ENCODE data around the gene PIK3R2.
A peak's percentile ranks its signal among the peaks of the same experiment; 100 is the strongest.
"Not testable (repeated sequence)": the region's sequence is repeated elsewhere in the genome, so short reads cannot be mapped to it uniquely, and the experiment has no call there.

The PIK3R2 gene

GRCh38 chr19:18152817-18153555 is at the start of gene PIK3R2:
PIK3R2 (plus strand) TSS chr19:18153163; CDS start chr19:18155880, 2,717 bp downstream.
- DNase-seq: peak; percentile 91

DNA sequence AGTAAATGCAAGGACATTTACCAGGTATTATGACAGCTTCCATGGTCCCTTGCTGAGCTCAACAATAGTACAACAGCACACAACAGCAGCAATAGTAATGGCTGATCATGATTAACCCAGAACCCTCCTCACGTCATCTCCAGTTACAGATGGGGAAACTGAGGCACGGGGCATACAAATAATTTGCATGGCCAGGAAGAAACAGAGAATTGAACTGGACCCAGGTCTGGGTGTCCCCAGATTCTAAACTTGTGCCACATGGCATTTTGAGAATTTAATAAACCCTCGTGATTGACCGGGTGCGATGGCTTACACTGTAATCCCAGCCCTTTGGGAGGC is 48.2 kb upstream of the PIK3R2 start:
- DNase-seq: no peak

GRCh38 chr19:18105259-18105658 is 47.7 kb upstream of the PIK3R2 start:
- DNase-seq: not testable (repeated sequence)

- no peak for DNase-seq
Measured at GRCh38 chr19:18107235-18107634, 45.7 kb upstream of the PIK3R2 start.

GRCh38 chr19:18108897-18109296 is 44.1 kb upstream of the PIK3R2 start:
- DNase-seq: no peak

- no peak for DNase-seq
Measured at GRCh38 chr19:18109341-18109732, 43.6 kb upstream of the PIK3R2 start.

GRCh38 chr19:18109733-18110608 is 43.0 kb upstream of the PIK3R2 start:
- DNase-seq: no peak

- no peak for DNase-seq
Measured at GRCh38 chr19:18110609-18111232, 42.2 kb upstream of the PIK3R2 start.

DNA sequence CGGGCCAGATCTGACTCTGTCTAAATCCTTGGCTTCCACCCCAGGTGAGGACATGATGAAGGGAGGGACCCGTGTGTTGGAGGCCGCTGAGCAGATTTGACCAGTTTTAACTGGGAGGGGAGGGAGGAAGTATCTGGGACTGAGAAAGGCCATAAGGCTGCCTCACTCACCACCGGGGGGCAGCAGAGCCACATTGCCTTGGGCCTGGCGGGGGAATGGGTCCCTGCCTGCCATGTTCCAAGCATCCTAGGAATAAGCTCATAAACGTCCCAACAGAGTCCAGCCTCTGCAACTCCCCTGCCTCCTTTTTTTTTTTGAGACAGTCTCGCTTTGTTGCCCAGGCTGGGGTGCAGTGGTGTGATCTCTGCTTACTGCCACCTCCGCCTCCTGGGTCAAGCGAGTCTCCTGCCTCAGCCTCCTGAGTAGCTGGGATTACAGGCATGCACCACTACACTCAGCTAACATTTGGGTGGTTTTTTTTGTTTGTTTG is 39.9 kb upstream of the PIK3R2 start:
- peak; percentile 20 for DNase-seq

- no peak for DNase-seq
Measured at GRCh38 chr19:18113827-18114226, 39.1 kb upstream of the PIK3R2 start.

DNA sequence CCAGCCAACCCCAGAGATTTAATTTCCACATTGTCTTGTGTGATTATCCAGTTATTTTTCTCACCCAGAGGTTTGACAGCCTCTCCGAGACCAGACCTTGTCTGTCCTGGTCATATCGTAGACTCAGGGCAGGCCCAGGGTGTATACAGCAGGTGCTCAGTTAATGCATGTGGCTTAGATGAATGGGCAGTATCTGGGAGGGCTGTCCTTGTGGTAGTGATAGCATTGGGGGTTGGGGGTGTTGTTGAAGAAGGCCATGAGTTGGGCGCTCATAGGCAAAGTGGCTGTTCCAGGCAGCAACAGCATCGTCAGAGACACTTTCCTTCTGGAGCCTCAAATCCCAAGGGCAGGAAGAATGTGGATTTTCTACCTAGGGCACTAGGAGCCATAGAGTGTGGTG is 38.5 kb upstream of the PIK3R2 start:
- no peak for DNase-seq

DNA sequence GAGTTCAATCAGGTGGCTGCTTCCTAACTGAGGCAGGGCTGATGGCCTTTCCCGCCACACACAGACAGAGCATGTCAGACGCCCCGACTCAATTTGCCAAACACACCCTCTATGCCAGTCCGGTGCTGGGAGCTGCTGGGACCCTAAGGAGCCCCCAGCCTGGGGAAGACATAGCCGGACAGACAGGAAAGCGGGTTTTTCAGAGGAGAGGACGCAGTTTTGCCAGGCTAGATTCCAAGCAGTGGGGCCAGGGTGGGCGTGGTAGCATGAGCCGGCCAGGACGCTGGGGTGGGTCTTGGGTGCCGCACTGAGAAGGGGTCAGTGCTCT is 35.6 kb upstream of the PIK3R2 start:
- no peak for DNase-seq

DNA sequence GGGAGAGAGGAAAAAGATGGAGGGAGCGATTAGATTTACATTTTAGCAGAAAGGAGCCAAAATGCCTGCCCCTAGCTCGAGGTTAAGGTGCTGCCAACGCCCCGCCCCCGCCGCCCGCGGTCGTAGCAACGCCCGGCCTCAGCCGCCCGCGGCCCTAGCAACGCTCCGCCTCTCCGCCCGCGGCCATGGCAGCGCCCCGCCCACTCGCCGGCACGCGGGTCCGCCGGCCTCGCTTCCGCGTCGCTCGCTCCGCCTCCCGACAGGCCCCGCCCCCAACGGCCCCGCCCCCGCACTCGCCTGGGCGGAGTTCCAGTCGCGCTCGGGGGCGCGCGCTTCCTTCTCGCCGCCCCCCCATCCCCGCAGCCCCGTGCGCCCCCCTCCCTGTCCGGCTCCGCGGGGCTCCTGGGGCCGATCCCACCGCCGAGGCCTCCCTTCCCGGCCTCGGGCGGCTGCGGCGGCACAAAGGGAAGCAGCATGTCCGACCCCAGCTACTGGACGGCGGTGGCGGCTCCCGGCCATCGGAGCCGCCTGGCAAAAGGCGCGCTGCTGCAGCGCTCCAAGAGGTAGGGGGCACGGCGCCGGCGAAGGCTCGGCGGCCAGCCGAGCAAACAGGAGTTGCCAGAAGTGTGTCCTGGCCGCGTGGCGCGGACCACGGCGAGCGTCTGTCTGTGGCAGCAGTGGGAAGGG is 35.1 kb upstream of the PIK3R2 start:
- DNase-seq: peak; percentile 41

DNA sequence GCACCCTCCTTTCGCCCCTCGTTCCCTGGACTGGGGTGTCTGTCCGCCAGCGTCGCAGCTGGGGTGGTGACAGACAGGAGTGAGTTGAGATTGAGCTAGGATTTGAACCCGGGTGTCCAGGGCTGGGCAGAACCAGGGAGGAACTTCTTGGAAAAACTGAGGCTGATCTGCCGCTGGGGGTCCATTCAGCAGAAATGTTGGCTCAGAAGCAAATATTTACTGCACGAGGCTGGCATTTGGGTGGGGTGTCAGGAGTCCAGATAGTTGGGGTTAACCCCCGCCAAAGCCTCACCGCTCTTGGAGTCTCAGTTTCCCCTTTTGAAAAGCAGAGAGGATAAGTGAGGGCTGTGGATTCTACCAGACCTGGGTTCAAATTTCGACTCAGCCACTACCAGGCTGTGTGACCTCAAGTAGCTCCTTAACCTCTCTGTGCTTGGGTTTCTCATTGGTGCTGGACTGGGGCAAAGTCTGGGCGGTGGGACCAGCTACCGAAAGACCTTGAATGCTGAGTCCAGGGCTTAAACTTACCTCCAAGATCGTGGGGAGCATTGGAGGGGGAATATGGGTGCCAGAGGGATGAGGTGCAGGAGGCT is 34.4 kb upstream of the PIK3R2 start:
- DNase-seq: no peak

DNA sequence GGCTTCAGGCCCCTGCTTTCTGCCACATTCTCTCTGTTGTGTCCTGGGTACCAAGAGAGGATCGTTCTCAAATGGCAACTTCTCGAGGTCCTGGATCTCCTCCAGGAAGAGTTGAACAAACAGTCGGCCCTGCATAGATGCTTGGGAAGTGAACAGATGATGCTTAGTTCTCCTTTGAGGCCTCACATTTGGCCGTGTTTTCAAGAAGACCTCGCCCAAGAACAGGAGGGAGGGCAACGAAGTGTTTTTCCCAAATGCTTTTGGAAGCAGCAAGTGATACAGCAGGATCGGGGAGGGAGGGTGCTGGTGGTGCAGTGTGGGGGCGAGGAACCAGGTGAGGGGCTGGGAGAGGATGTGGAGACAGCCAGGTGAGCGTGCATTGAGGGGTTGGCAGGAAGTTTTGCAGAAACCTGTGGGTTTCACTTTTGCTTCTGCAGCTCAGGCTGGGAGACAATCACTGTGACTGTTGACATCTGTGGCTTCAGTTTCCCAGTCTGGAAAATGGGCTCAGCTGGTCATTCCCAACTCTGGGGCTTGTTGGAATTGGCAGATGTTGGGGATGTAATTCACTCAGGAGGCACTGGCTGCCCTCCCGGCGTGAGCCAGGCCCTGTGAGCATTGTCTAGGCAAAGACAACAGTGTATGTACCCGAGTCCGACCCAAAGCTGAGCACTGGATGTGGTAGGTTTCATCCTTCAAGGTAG is 33.8 kb upstream of the PIK3R2 start:
- no peak for DNase-seq

- DNase-seq: no peak
Measured at GRCh38 chr19:18119717-18120105, 33.3 kb upstream of the PIK3R2 start.

GRCh38 chr19:18120127-18120526 is 32.8 kb upstream of the PIK3R2 start:
- DNase-seq: no peak

GRCh38 chr19:18121166-18121565 is 31.8 kb upstream of the PIK3R2 start:
- no peak for DNase-seq

GRCh38 chr19:18122424-18122823 is 30.5 kb upstream of the PIK3R2 start:
- DNase-seq: no peak

DNA sequence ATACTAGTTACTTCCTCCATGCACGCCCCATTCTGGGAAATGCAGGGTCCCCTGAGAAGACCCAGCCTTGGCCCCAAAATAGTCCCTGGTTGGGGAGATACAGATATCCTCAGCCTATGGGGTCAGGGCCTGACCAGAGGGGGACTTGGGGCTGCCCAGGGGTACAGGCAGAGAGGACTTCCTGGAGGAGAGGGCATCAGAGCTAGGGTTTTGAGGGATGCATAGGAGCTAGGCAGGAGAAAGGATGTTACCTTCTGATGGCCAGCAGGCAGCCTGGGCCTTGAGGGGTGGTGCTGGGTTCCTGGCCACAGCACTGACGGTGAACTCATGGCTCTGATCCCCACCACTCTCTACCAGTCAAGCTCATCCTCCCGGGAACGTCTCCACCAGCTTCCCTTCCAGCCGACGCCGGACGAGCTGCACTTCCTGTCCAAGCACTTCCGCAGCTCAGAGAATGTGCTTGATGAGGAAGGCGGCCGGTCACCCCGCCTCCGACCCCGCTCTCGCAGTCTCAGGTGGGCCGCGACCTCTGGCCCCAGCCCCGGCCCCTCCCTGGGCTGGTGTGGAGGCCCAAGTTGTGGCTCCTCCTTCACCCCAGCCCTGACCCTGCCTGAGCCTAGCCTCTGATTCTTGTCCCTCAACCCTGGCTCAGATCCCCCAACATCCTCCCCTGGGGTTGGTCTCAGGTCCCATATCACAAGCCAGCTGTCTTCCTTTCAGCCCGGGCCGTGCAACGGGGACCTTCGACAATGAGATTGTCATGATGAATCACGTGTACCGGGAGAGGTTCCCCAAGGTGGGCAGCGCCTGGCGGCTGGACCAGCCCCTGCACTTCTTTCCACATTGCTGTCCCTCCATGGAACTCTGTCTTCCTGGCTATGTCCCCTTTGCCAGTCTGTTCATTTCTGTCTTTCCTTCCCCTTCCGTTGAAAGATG is 29.8 kb upstream of the PIK3R2 start:
- DNase-seq: no peak

GRCh38 chr19:18123819-18124218 is 29.1 kb upstream of the PIK3R2 start:
- no peak for DNase-seq
